ENCODE results near the gene PPA1.

DNA sequence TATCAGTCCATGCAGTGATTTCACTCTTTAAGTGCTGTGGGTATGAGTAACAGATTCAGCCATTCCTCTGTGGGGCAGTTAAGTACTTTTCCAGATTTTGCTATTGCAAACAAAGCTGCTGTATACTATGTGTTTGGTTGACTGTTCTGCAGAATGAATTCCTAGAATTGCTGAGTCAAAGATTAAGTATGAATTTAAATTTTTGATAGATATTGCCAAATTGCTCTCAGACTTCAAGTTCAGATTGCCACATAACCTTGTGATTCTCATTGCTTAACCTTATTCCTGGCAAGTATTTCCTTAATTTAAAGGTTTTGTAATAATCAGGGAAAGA, 41.3 kb downstream of the PPA1 start:
- TF ChIP-seq, protein P1, sequence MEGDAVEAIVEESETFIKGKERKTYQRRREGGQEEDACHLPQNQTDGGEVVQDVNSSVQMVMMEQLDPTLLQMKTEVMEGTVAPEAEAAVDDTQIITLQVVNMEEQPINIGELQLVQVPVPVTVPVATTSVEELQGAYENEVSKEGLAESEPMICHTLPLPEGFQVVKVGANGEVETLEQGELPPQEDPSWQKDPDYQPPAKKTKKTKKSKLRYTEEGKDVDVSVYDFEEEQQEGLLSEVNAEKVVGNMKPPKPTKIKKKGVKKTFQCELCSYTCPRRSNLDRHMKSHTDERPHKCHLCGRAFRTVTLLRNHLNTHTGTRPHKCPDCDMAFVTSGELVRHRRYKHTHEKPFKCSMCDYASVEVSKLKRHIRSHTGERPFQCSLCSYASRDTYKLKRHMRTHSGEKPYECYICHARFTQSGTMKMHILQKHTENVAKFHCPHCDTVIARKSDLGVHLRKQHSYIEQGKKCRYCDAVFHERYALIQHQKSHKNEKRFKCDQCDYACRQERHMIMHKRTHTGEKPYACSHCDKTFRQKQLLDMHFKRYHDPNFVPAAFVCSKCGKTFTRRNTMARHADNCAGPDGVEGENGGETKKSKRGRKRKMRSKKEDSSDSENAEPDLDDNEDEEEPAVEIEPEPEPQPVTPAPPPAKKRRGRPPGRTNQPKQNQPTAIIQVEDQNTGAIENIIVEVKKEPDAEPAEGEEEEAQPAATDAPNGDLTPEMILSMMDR (optimal IDR thresholded peaks at IDR 0.05 in 1 of 3, IDR thresholded peaks at IDR 0.05 in 1 of 3, conservative IDR thresholded peaks at IDR 0.05 in 1 of 3; ENCODE audit: extremely low read depth in 1 of 3, insufficient read depth in 2 of 3, low read length in 3 of 3), result no peak
- no peak for TF ChIP-seq EZH2 (IDR thresholded peaks at IDR 0.05; ENCODE audit: low read length)

Data from keratinocyte (primary cell).